Endothelial cell (in vitro differentiated cells): ENCODE data around the gene PCSK5. TPM values are rescaled to one million over a fixed set of nuclear protein-coding genes. Genes with fewer than 3 reads are reported as not detected.
A peak's percentile ranks its signal among the peaks of the same experiment; 100 is the strongest.

Experiments used
- DNase-seq: peaks from one replicate; pipeline ENCODE4 v3.0.0; 2021; ENCODE audit warnings: low spot score
- H3K27ac Mint-ChIP-seq: one replicate; pipeline ENCODE4 v1.8.0; 2021; ENCODE audit warnings: mixed read lengths, inconsistent platforms; ENCODE audit not compliant: unreplicated experiment
- H3K27me3 Mint-ChIP-seq: one replicate; pipeline ENCODE4 v1.8.0; 2021; ENCODE audit warnings: mild to moderate bottlenecking, moderate library complexity, mixed read lengths, inconsistent platforms; ENCODE audit not compliant: unreplicated experiment
- H3K36me3 Mint-ChIP-seq: one replicate; pipeline ENCODE4 v1.8.0; 2021; ENCODE audit warnings: mild to moderate bottlenecking, low read depth, mixed read lengths, inconsistent platforms; ENCODE audit not compliant: unreplicated experiment
- H3K4me1 Mint-ChIP-seq: one replicate; pipeline ENCODE4 v1.8.0; 2021; ENCODE audit warnings: mild to moderate bottlenecking, mixed read lengths, inconsistent platforms; ENCODE audit not compliant: unreplicated experiment
- H3K4me3 Mint-ChIP-seq: one replicate; pipeline ENCODE4 v1.8.0; 2021; ENCODE audit warnings: mild to moderate bottlenecking, mixed read lengths, inconsistent platforms; ENCODE audit not compliant: unreplicated experiment
- H3K9me3 Mint-ChIP-seq: one replicate; pipeline ENCODE4 v1.8.0; 2021; ENCODE audit warnings: mixed read lengths, inconsistent platforms; ENCODE audit not compliant: unreplicated experiment
- total RNA-seq: library from RNA; stranded (reverse); fragmentation: NEBNext Ultra II Directional; extraction: Animal tissue kit (Norgen Biotek cat#: 25700); gene quantifications from one replicate; pipeline ENCODE4 v1.2.1, GENCODE V29; 2021; ENCODE audit not compliant: unreplicated experiment
- TF ChIP-seq, protein P1 (sequence below): fragments of 200-600 bp; sonication (generic); IDR thresholded peaks from one replicate; pipeline ENCODE4 v1.5.0; 2021; ENCODE audit warnings: antibody characterized with exemption; ENCODE audit not compliant: unreplicated experiment

PCSK5 gene
- total RNA-seq, 1 donor from 2014 or later, result 3.1 TPM

DNA sequence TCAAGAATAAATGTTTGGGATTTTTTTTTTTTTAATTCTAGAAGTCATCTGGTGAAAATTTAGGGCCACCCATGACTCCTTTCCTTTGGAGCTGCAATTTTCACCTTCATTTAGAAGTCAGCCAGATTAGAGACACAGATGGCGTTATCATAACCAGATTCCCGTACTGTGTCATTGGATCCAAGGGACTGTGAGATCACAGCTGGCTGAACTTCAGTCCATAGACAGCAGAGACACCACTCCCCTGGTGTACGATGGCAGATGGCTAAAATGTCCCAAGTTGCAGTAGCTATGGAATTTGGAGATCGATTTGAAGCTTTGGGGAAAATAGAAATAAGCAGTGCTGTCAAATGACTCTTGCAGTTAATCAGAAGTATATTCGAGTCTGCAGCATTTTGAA is 287.5 kb downstream of the PCSK5 start:
- Mint-ChIP-seq H3K27ac (no peak overlapping the region), H3K9me3 (no peaks in the 10 kb centered on the region), H3K4me3 (no peak overlapping the region), H3K36me3 (no peaks in the 10 kb centered on the region), H3K4me1 (peaks cover 8% of the 10 kb centered on the region), H3K27me3 (peaks cover 3% of the 10 kb centered on the region)
- TF ChIP-seq, protein P1, sequence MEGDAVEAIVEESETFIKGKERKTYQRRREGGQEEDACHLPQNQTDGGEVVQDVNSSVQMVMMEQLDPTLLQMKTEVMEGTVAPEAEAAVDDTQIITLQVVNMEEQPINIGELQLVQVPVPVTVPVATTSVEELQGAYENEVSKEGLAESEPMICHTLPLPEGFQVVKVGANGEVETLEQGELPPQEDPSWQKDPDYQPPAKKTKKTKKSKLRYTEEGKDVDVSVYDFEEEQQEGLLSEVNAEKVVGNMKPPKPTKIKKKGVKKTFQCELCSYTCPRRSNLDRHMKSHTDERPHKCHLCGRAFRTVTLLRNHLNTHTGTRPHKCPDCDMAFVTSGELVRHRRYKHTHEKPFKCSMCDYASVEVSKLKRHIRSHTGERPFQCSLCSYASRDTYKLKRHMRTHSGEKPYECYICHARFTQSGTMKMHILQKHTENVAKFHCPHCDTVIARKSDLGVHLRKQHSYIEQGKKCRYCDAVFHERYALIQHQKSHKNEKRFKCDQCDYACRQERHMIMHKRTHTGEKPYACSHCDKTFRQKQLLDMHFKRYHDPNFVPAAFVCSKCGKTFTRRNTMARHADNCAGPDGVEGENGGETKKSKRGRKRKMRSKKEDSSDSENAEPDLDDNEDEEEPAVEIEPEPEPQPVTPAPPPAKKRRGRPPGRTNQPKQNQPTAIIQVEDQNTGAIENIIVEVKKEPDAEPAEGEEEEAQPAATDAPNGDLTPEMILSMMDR, result no peak
- DNase-seq, result no peak

DNA sequence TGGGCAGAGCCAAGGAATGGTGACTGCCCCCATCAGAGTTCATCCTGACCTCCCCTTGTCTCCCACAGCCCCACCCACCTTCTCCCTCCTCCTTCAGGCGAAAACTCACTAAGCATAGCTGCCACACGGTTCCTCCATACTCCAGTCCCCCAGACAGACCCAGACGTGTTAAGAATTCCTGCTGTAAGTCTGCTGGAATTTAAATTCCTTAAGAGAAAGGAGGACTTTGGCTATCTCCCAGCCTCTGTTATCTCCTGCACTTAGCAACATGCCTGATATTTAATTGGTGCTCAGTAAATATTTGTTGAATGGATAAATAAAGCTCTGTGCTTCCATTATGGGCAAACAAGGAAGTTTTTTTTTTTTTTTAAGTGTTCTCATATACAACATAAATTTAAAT is 290.1 kb downstream of the PCSK5 start:
- DNase-seq, result no peak
- H3K27ac Mint-ChIP-seq, result no peak overlapping the region
- no peak overlapping the region for H3K4me3 Mint-ChIP-seq

DNA sequence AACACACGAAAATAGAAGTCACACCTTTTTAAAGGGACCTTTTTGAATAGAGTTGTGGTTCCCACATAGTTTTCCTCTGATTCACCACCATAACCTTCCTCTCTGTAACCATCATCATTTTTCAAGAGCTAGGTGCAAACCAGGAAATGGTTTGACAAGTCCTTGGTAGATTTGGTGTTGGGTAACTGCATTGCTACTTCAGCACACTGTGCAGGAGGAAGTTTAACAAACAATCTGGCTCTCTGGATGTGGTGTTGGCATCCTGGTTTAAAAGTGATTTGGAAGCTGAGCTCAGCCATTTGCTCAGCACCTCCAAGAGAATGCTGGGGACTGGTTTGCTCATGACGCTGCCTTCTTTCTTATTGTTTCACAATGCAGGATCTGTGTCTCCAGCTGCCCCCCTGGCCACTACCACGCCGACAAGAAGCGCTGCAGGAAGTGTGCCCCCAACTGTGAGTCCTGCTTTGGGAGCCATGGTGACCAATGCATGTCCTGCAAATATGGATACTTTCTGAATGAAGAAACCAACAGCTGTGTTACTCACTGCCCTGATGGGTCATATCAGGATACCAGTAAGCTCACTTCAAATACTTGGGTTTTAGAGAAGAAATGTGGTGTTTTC is 290.7 kb downstream of the PCSK5 start:
- Mint-ChIP-seq H3K4me1 (peaks cover 23% of the 10 kb centered on the region), H3K36me3 (no peaks in the 10 kb centered on the region), H3K27me3 (peaks cover 6% of the 10 kb centered on the region), H3K27ac (peak overlapping the region; percentile 9), H3K4me3 (no peak overlapping the region), H3K9me3 (no peaks in the 10 kb centered on the region)
- DNase-seq, result no peak
- TF ChIP-seq, protein P1, result no peak

More for the DNA sequence above, 290.1 kb downstream of the PCSK5 start:
- Mint-ChIP-seq H3K9me3 (no peaks in the 10 kb centered on the region), H3K27me3 (peaks cover 7% of the 10 kb centered on the region), H3K36me3 (no peaks in the 10 kb centered on the region), H3K4me1 (peaks cover 23% of the 10 kb centered on the region)
- TF ChIP-seq, protein P1, result no peak

DNA sequence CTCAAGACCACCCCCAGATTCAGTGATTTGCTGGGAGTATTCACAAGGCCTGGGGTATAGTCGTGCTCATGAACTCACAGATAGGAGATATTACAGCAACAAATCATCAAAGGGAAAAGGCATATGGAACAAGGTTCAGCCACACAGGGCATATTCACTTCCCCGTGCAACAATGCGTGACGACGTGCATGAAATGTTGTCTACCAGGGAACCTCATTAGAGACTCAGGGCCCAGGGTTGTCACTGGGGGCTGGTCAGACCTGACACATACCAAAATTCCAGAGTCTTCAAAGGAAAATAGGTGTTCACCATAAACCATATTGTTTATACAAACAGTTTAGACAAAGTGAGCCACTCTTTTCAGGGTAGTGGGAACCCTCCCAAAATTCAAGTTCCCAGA is 291.3 kb downstream of the PCSK5 start:
- H3K4me1 Mint-ChIP-seq, result peaks cover 26% of the 10 kb centered on the region
- peaks cover 6% of the 10 kb centered on the region for H3K27me3 Mint-ChIP-seq
- TF ChIP-seq, protein P1, result no peak

DNA sequence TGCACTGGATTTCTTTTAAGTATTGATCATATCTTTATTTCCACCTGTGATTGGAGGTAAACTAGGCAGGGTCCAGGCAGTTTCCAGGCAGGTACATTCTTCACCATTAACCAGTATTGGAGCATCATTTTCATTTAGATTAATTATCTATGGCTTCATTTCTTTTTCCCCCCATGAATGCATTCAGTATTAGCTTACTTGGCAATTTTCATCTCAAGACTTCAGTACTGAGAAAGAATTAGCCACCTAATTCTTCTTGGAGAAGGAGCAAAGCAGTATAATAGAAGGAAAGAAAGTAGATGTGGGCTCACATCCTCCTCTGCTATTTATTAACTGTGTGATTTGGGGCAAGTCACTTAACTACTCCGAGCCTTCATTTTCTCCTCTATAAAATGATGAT is 295.0 kb downstream of the PCSK5 start:
- no peak for DNase-seq
- H3K36me3 Mint-ChIP-seq, result no peaks in the 10 kb centered on the region
- H3K27ac Mint-ChIP-seq, result no peak overlapping the region
- peaks cover 27% of the 10 kb centered on the region for H3K4me1 Mint-ChIP-seq
- H3K9me3 Mint-ChIP-seq, result no peaks in the 10 kb centered on the region
- TF ChIP-seq, protein P1, result no peak
- peaks cover 7% of the 10 kb centered on the region for H3K27me3 Mint-ChIP-seq
- no peak overlapping the region for H3K4me3 Mint-ChIP-seq

More for the DNA sequence above, 291.3 kb downstream of the PCSK5 start:
- Mint-ChIP-seq H3K27ac (no peak overlapping the region), H3K36me3 (no peaks in the 10 kb centered on the region), H3K4me3 (no peak overlapping the region), H3K9me3 (no peaks in the 10 kb centered on the region)
- DNase-seq, result no peak
